ENCODE data around the gene ARL2. TPM values are rescaled to one million over a fixed set of nuclear protein-coding genes. Genes with fewer than 3 reads are reported as not detected.
"Not testable (repeated sequence)": the region's sequence is repeated elsewhere in the genome, so short reads cannot be mapped to it uniquely, and the experiment has no call there.

ARL2 gene
- polyA plus RNA-seq (2013, experiment 1 of 2) = 124 TPM
- polyA plus RNA-seq (2013, experiment 2 of 2) = 108 TPM

DNA sequence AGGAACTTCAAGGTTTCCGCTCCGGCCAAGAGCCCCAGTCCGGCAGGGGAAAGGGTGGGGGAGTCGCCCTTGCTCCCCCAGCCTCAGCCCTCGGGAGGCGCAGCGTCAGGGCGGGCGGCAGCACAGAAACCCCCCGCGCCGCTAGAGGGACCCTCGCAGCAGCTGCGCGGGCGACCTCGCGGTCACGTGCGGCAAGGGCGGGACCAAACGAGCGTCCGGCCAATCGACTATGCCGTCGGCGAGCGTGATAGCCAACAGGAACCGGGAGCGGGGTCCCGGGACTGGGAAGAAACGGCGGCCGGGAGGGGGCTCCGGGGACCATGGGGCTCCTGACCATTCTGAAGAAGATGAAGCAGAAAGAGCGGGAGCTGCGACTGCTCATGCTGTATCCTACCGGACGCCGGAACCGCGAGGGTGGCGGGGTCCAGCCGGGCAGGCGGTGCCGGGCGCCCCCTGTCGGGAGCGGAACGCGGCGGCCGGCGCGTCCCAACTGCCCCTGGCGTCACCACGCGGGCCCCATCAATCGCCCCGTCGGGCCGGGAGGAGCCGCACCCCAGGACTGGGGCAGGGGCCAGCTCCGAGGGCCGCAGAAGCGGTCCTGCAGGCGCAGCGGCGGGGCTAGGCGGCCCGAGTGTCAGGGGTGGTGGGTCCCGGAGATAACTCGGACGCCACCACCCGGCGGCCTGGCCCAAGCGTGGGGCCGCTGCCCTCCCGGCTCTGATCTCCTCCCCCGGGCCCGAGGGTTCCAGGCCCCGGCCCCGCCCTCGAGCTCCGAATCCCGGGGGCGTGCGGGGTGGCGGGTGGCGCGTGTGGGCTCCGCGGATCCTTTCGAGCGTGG, at the start of gene ARL2:
ARL2 (plus strand) TSS at position 273 of the 838 bp plus-strand sequence; CDS start at position 321, 48 bp downstream.
- no peaks in the 10 kb centered on the region for H3K4me1 ChIP-seq (ENCODE audit: control insufficient read depth, insufficient read depth, low read length, poor library complexity, severe bottlenecking)
- H3K27ac ChIP-seq (ENCODE audit: low read depth, low read length, severe bottlenecking) = peak within 1 kb of the TSS; percentile 98
- H3K36me3 ChIP-seq (ENCODE audit: control insufficient read depth, insufficient read depth, low read length) = peaks cover 23% of the 10 kb centered on the region
- H3K9me3 ChIP-seq (ENCODE audit: control insufficient read depth, low read length) = no peaks in the 10 kb centered on the region
- H3K4me3 ChIP-seq (ENCODE audit: extremely low read depth, insufficient read depth, low read length, poor library complexity, severe bottlenecking) = peak within 1 kb of the TSS; percentile 71
- 0 to 1% methylated on average over 80 to 83 of the region's 96 CpGs for WGBS, 2 experiments (ENCODE audit: insufficient coverage in 2 of 2)

- WGBS, 2 experiments (ENCODE audit: insufficient coverage in 2 of 2) = 97 to 100% methylated on average over 2 to 3 of the region's 3 CpGs
- Histone ChIP-seq H3K4me3 (ENCODE audit: extremely low read depth, insufficient read depth, low read length, poor library complexity, severe bottlenecking) (no peak overlapping the region), H3K9me3 (ENCODE audit: control insufficient read depth, low read length) (no peaks in the 10 kb centered on the region), H3K36me3 (ENCODE audit: control insufficient read depth, insufficient read depth, low read length) (no peaks in the 10 kb centered on the region), H3K27ac (ENCODE audit: low read depth, low read length, severe bottlenecking) (no peak overlapping the region), H3K4me1 (ENCODE audit: control insufficient read depth, insufficient read depth, low read length, poor library complexity, severe bottlenecking) (no peaks in the 10 kb centered on the region)
Observed at GRCh38 chr11:64967375-64967774, 46.6 kb upstream of the ARL2 start.

GRCh38 chr11:64969209-64969608, 44.8 kb upstream of the ARL2 start:
- H3K27ac ChIP-seq (ENCODE audit: low read depth, low read length, severe bottlenecking) = no peak overlapping the region
- no peak overlapping the region for H3K4me3 ChIP-seq (ENCODE audit: extremely low read depth, insufficient read depth, low read length, poor library complexity, severe bottlenecking)
- no peaks in the 10 kb centered on the region for H3K36me3 ChIP-seq (ENCODE audit: control insufficient read depth, insufficient read depth, low read length)
- H3K9me3 ChIP-seq (ENCODE audit: control insufficient read depth, low read length) = no peaks in the 10 kb centered on the region
- H3K4me1 ChIP-seq (ENCODE audit: control insufficient read depth, insufficient read depth, low read length, poor library complexity, severe bottlenecking) = no peaks in the 10 kb centered on the region
- 75 to 92% methylated on average over 4 to 5 of the region's 5 CpGs for WGBS, 2 experiments (ENCODE audit: insufficient coverage in 2 of 2)

DNA sequence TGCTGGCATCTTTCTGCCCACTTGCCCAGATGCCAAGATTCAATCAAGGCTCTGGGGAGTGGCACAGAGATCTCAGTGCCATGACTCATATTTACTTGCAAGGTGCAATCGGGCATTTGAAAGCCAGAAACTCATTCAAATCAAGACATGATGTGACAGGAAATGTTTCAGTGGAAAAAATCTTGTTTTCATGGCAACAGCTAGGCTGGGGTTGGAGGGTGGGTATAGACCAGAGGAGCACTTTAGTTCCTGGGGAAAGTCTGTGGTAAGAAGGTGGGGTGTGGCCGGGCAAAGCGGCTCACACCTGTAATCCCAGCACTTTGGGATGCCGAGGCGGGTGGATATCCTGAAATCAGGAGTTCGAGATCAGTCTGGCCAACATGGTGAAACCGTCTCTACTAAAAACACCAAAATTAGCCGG, 43.2 kb upstream of the ARL2 start:
- 93 to 94% methylated on average over 2 to 8 of the region's 8 CpGs for WGBS, 2 experiments (ENCODE audit: insufficient coverage in 2 of 2)
- Histone ChIP-seq H3K4me3 (ENCODE audit: extremely low read depth, insufficient read depth, low read length, poor library complexity, severe bottlenecking) (no peak overlapping the region), H3K36me3 (ENCODE audit: control insufficient read depth, insufficient read depth, low read length) (no peaks in the 10 kb centered on the region), H3K4me1 (ENCODE audit: control insufficient read depth, insufficient read depth, low read length, poor library complexity, severe bottlenecking) (no peaks in the 10 kb centered on the region), H3K9me3 (ENCODE audit: control insufficient read depth, low read length) (no peaks in the 10 kb centered on the region), H3K27ac (ENCODE audit: low read depth, low read length, severe bottlenecking) (no peak overlapping the region)

- WGBS, 2 experiments (ENCODE audit: insufficient coverage in 2 of 2) = 91 to 97% methylated on average over 56 to 63 of the region's 69 CpGs
- no peaks in the 10 kb centered on the region for H3K4me1 ChIP-seq (ENCODE audit: control insufficient read depth, insufficient read depth, low read length, poor library complexity, severe bottlenecking)
- no peak within 1 kb of the TSS for H3K27ac ChIP-seq (ENCODE audit: low read depth, low read length, severe bottlenecking)
- H3K36me3 ChIP-seq (ENCODE audit: control insufficient read depth, insufficient read depth, low read length) = no peaks in the 10 kb centered on the region
- H3K4me3 ChIP-seq (ENCODE audit: extremely low read depth, insufficient read depth, low read length, poor library complexity, severe bottlenecking) = no peak within 1 kb of the TSS
- no peaks in the 10 kb centered on the region for H3K9me3 ChIP-seq (ENCODE audit: control insufficient read depth, low read length)
Observed at GRCh38 chr11:64971421-64972233, 42.3 kb upstream of the ARL2 start, which contains the start of gene MAJIN. Gene MAJIN, minus strand, starts transcription at chr11:64972108. Its CDS starts 12,703 bp downstream, at chr11:64959405.

DNA sequence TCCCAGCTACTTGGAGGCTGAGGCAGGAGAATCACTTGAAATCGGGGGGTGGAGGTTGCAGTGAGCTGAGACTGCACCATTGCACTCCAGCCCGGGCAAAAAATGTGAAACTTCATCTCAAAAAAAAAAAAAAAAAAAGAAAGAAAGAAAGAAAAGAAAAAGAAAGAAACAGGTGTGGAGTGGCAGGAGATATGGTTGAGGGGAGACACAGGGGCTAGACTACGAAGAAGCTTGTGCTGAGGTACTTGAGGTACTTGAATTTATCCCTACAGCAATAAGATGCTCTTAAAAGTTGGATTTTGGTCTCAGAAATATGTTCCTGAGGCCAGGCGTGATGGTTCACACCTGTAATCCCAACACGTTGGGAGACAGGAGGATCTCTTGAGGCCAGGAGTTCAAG, 39.8 kb upstream of the ARL2 start:
- Histone ChIP-seq H3K27ac (ENCODE audit: low read depth, low read length, severe bottlenecking) (no peak overlapping the region), H3K4me3 (ENCODE audit: extremely low read depth, insufficient read depth, low read length, poor library complexity, severe bottlenecking) (no peak overlapping the region)
- WGBS, 2 experiments (ENCODE audit: insufficient coverage in 2 of 2) = 89% methylated on average over 3 of the region's 5 CpGs; no CpG with 5 or more reads in 1 of the 2 experiments

GRCh38 chr11:64976651-64977050, 37.3 kb upstream of the ARL2 start:
- no peak overlapping the region for H3K4me3 ChIP-seq (ENCODE audit: extremely low read depth, insufficient read depth, low read length, poor library complexity, severe bottlenecking)
- 66 to 76% methylated on average over 2 of the region's 2 CpGs for WGBS, 2 experiments (ENCODE audit: insufficient coverage in 2 of 2)
- no peaks in the 10 kb centered on the region for H3K4me1 ChIP-seq (ENCODE audit: control insufficient read depth, insufficient read depth, low read length, poor library complexity, severe bottlenecking)
- H3K9me3 ChIP-seq (ENCODE audit: control insufficient read depth, low read length) = no peaks in the 10 kb centered on the region
- H3K36me3 ChIP-seq (ENCODE audit: control insufficient read depth, insufficient read depth, low read length) = no peaks in the 10 kb centered on the region
- no peak overlapping the region for H3K27ac ChIP-seq (ENCODE audit: low read depth, low read length, severe bottlenecking)

More for the DNA sequence above, 39.8 kb upstream of the ARL2 start:
- Histone ChIP-seq H3K9me3 (ENCODE audit: control insufficient read depth, low read length) (no peaks in the 10 kb centered on the region), H3K4me1 (ENCODE audit: control insufficient read depth, insufficient read depth, low read length, poor library complexity, severe bottlenecking) (no peaks in the 10 kb centered on the region), H3K36me3 (ENCODE audit: control insufficient read depth, insufficient read depth, low read length) (no peaks in the 10 kb centered on the region)

DNA sequence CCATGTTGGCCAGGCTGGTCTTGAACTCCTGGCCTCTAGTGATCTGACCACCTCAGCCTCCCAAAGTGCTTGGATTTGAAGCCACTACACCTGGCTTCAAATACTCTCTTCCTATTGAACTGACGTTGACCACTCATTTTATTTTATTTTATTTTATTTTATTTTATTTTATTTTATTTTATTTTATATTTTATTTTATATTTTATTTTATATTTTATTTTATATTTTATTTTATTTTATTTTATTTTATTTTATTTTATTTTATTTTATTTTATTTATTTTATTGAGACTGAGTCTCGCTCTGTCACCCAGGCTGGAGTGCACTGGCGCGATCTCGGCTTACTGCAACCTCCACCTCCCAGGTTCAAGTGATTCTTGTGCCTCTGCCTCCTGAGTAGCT, 30.6 kb upstream of the ARL2 start:
- H3K4me1 ChIP-seq (ENCODE audit: control insufficient read depth, insufficient read depth, low read length, poor library complexity, severe bottlenecking); H3K9me3 ChIP-seq (ENCODE audit: control insufficient read depth, low read length); H3K27ac ChIP-seq (ENCODE audit: low read depth, low read length, severe bottlenecking); H3K36me3 ChIP-seq (ENCODE audit: control insufficient read depth, insufficient read depth, low read length); H3K4me3 ChIP-seq (ENCODE audit: extremely low read depth, insufficient read depth, low read length, poor library complexity, severe bottlenecking): not testable (repeated sequence)
- no CpG with 5 or more reads among the region's 5 CpGs for WGBS, 2 experiments (ENCODE audit: insufficient coverage in 2 of 2)

DNA sequence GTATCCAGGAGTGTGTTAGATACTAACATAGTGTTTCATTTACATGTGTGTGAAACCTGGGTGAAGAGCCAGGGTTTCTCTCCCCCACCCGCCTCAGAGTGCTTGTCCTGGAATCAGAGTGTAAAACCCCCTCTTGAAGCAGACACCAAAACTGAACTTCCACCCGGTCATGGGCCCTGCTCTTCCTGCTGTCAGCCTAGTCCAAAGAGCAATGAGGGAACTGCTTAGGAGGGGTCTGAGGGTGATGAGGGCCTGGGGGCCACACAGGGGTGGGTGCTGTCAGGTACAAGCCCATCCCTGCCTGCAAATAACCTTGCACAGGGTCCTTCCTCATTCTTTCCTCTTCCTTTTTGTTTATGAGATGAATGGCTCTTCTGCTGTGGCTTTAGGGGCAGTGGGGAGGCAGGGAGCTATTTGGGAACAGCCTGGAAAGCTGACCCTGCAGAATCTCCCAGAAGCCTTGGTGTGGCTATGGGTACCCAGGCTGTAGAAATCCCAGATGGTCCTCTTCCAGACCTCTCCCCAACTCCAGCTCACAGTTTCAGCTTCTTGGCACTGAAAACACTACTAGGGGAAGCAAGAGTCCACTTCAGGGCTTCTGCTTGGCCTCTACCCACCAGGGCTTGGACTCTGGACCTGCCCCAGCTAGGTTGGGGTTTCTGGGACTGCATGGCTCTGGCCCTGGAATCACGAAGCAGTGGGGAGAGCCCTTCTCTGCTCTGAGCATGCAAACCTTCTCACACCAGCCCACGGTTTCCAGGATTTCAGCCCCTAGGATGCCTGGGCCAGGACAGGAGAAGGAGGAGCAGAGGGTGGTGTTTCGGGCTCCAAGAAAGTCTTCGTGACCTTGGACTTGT, 25.7 kb upstream of the ARL2 start:
- Histone ChIP-seq H3K27ac (ENCODE audit: low read depth, low read length, severe bottlenecking) (no peak overlapping the region), H3K36me3 (ENCODE audit: control insufficient read depth, insufficient read depth, low read length) (no peaks in the 10 kb centered on the region), H3K4me1 (ENCODE audit: control insufficient read depth, insufficient read depth, low read length, poor library complexity, severe bottlenecking) (peaks cover 11% of the 10 kb centered on the region), H3K4me3 (ENCODE audit: extremely low read depth, insufficient read depth, low read length, poor library complexity, severe bottlenecking) (no peak overlapping the region), H3K9me3 (ENCODE audit: control insufficient read depth, low read length) (no peaks in the 10 kb centered on the region)
- WGBS, 2 experiments (ENCODE audit: insufficient coverage in 2 of 2) = 79 to 90% methylated on average over 4 to 5 of the region's 6 CpGs

DNA sequence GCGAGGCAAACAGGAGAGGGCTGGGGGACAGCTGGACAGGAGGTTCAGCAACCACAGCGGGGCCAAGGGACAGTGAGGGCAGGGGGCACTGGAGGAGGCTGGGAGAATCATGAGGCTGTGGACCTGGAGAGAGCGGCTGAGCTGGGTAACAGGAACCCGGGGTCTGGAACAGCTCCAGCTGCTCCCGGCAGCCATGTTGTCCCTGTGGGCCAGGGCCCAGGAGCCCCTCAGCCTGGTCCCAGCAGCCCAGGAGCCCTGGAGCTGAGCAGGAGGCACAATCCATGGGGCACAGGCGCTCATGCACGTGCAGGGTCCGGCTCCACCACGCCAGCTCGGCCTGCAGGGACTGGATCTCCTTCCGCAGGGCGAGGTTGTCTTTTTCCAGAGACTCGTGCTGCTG, 24.5 kb upstream of the ARL2 start:
- Histone ChIP-seq H3K9me3 (ENCODE audit: control insufficient read depth, low read length) (no peaks in the 10 kb centered on the region), H3K4me1 (ENCODE audit: control insufficient read depth, insufficient read depth, low read length, poor library complexity, severe bottlenecking) (peaks cover 11% of the 10 kb centered on the region), H3K36me3 (ENCODE audit: control insufficient read depth, insufficient read depth, low read length) (no peaks in the 10 kb centered on the region), H3K27ac (ENCODE audit: low read depth, low read length, severe bottlenecking) (no peak overlapping the region), H3K4me3 (ENCODE audit: extremely low read depth, insufficient read depth, low read length, poor library complexity, severe bottlenecking) (no peak overlapping the region)
- 92 to 97% methylated on average over 13 of the region's 13 CpGs for WGBS, 2 experiments (ENCODE audit: insufficient coverage in 2 of 2)

All from mesodermal cell (in vitro differentiated cells).